Measurements from ENCODE around the gene PIEZO2.

DNA sequence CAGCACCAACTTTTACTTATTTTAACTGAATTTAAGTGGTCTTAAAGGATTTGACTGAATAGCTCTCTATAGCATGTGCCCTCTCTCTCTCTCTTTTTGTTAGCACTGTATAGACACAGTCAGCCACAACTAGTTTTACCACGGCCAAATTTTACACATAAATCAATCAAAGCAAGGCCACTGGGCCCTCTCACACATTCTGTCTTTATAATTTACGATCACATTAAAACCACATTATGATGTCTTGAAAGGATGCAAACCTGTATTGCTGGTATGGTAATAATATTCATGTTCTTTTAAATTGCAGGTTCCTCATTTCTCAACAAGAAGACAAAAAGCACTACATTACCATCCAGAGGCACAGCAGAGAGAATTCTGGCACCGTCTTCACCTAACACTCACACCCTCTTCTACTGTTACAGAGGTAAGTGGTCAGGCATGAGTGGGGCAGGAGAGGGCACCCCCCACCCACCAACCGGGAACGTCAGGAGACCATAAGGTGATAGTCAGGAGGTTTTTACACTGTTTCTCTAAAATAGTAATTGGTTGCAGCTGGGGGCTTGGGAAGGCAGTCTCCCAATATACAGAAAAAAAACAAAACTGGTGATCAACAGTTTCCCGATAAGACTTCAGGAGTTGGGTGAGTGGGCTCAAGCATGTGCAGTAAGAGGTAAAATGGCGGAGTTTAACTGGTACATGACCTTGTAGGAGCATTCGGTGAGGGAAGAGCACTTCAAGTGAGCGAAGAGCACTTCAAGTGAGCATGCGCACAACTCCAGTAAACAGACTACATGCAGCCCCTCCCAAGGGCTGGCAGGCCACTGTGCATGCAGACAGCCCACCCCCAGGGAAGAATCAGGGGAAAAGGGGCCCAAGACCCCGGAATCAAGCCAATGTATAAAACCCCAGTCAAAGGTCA, 296.7 kb downstream of the PIEZO2 start:
- TF ChIP-seq, protein P1, sequence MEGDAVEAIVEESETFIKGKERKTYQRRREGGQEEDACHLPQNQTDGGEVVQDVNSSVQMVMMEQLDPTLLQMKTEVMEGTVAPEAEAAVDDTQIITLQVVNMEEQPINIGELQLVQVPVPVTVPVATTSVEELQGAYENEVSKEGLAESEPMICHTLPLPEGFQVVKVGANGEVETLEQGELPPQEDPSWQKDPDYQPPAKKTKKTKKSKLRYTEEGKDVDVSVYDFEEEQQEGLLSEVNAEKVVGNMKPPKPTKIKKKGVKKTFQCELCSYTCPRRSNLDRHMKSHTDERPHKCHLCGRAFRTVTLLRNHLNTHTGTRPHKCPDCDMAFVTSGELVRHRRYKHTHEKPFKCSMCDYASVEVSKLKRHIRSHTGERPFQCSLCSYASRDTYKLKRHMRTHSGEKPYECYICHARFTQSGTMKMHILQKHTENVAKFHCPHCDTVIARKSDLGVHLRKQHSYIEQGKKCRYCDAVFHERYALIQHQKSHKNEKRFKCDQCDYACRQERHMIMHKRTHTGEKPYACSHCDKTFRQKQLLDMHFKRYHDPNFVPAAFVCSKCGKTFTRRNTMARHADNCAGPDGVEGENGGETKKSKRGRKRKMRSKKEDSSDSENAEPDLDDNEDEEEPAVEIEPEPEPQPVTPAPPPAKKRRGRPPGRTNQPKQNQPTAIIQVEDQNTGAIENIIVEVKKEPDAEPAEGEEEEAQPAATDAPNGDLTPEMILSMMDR (conservative IDR thresholded peaks at IDR 0.05): no peak
- TF ChIP-seq ZFX (IDR thresholded peaks at IDR 0.05): no peak

Data from C4-2B (cell line).